ENCODE results near the gene TMEM91.

- TF ChIP-seq CTCF (IDR thresholded peaks at IDR 0.05): no peak
- TF ChIP-seq POLR2A (IDR thresholded peaks at IDR 0.05): no peak
- TF ChIP-seq POLR2AphosphoS5 (IDR thresholded peaks at IDR 0.05): no peak
- TF ChIP-seq EP300 (IDR thresholded peaks at IDR 0.05): no peak
Measured at GRCh38 chr19:41364524-41365391, 11.6 kb upstream of the TMEM91 start.

Data from sigmoid colon (tissue), 4 donors.